ENCODE measurements around the gene PRPF38A.
"Not testable (repeated sequence)": the region's sequence is repeated elsewhere in the genome, so short reads cannot be mapped to it uniquely, and the experiment has no call there.

Gene PRPF38A

DNA sequence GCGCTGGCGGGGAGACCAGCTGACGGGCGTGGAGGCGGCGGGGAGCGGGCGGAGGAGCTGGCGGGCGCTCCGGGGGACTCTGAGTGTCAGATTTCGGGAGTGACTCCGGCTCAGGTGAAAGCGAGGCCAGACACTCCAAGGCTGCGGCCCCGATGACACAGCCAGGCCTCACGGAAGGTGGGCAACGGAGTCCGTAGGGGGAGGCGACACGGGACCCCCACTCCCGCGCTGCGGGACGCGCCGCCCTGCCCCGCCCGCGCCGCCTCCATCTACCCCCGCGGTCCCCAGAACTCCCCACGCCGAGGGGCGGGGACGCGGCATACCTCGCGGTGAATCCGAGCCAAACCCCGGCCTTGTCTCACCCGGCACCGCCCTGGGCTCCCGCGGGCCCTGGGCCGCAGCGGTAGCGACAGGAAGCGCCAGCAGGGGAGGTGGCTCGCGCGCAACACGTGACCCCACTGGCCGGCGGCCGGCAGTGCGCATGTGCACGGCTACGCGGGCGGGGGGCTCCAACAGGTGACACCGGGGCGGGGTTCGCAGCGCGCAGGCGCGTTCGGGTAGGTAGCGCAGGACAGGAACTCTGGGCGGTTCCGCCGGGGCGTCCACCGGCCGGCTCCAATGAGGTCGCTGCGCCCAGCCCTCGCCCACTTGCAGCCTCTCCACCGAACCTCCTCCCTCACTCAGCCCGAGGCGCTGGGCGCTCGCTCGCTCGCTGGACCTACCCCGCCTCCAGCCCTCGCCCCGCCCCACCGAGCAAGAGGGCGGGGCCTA is 38.5 kb upstream of the PRPF38A start, which contains the start of gene CC2D1B:
Gene CC2D1B, minus strand, starts transcription at position 460 of the 771 bp plus-strand sequence. CDS start 1,585 bp downstream, outside the sequence.
- peak within 1 kb of the TSS; percentile 88 for H3K4me3 ChIP-seq (ENCODE audit: low read depth, low read length)
- DNase-seq (ENCODE audit: low read depth, low spot score) = peak; percentile 55
- TF ChIP-seq, protein P1, sequence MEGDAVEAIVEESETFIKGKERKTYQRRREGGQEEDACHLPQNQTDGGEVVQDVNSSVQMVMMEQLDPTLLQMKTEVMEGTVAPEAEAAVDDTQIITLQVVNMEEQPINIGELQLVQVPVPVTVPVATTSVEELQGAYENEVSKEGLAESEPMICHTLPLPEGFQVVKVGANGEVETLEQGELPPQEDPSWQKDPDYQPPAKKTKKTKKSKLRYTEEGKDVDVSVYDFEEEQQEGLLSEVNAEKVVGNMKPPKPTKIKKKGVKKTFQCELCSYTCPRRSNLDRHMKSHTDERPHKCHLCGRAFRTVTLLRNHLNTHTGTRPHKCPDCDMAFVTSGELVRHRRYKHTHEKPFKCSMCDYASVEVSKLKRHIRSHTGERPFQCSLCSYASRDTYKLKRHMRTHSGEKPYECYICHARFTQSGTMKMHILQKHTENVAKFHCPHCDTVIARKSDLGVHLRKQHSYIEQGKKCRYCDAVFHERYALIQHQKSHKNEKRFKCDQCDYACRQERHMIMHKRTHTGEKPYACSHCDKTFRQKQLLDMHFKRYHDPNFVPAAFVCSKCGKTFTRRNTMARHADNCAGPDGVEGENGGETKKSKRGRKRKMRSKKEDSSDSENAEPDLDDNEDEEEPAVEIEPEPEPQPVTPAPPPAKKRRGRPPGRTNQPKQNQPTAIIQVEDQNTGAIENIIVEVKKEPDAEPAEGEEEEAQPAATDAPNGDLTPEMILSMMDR (IDR thresholded peaks at IDR 0.05; ENCODE audit: insufficient read depth, low read length, missing control alignments) = peak; percentile 22
- CTCF ChIA-PET = interaction anchor here (0.9 to 1.6 kb wide), 5 partner anchors 8 to 321 kb away, joined by 3 to 6 read pairs (median 4); no protein-coding TSS in a partner anchor
- POLR2A ChIA-PET = interaction anchor here (0.5 to 1.4 kb wide), 5 partner anchors 14 to 379 kb away, joined by 3 to 5 read pairs (median 3); no protein-coding TSS in a partner anchor

DNA sequence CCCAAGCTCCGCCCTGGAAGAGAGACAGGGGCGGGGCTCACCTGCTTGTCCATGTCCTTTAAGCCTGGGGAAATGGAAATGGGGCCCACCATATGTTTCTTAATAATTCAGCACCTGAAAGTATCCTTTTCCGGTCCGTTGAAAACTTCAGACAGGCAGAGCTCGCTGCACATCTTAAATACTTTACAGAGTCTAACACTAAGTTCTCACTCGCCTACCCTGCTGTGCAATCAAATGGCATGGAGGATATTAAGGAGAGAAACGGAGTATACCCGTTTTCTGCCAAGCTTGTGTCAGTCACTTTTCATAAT is 37.9 kb upstream of the PRPF38A start:
- H3K4me3 ChIP-seq (ENCODE audit: low read depth, low read length) = peak overlapping the region; percentile 88
- ChIA-PET POLR2A (interaction anchor here (1.0 kb wide), 1 partner anchor 18 kb away, joined by 3 read pairs; no protein-coding TSS in a partner anchor), CTCF (interaction anchor here (0.9 to 1.6 kb wide), 3 partner anchors 27 to 320 kb away, joined by 3 to 6 read pairs (median 4); no protein-coding TSS in a partner anchor)
- DNase-seq (ENCODE audit: low read depth, low spot score) = no peak
- TF ChIP-seq, protein P1 (IDR thresholded peaks at IDR 0.05; ENCODE audit: insufficient read depth, low read length, missing control alignments) = no peak

DNA sequence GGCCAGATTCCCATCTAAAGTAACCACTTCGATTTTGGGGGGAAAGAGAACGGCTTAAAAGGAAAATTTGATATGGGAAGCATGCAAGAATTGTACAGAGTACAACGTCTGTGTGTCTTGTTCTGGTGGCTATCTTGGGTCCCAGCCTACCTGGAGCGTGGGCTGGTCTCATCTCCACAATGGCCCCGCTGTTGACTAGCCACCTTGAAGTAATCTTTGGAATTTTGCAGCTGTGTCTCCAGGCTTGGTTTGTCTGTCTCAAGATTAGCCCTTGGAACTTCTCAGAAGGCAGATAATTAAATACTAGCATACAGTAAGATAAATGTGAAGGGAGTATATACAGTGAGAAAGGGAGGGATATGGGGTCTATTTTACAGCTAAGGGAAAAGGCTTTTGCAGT is 37.1 kb upstream of the PRPF38A start:
- H3K4me3 ChIP-seq (ENCODE audit: low read depth, low read length) = no peak overlapping the region
- TF ChIP-seq, protein P1 (IDR thresholded peaks at IDR 0.05; ENCODE audit: insufficient read depth, low read length, missing control alignments) = no peak
- ChIA-PET CTCF (interaction anchor here (1.0 to 1.3 kb wide), 2 partner anchors 9 to 28 kb away, joined by 3 to 4 read pairs; no protein-coding TSS in a partner anchor), POLR2A (no interaction called here)
- no peak for DNase-seq (ENCODE audit: low read depth, low spot score)

DNA sequence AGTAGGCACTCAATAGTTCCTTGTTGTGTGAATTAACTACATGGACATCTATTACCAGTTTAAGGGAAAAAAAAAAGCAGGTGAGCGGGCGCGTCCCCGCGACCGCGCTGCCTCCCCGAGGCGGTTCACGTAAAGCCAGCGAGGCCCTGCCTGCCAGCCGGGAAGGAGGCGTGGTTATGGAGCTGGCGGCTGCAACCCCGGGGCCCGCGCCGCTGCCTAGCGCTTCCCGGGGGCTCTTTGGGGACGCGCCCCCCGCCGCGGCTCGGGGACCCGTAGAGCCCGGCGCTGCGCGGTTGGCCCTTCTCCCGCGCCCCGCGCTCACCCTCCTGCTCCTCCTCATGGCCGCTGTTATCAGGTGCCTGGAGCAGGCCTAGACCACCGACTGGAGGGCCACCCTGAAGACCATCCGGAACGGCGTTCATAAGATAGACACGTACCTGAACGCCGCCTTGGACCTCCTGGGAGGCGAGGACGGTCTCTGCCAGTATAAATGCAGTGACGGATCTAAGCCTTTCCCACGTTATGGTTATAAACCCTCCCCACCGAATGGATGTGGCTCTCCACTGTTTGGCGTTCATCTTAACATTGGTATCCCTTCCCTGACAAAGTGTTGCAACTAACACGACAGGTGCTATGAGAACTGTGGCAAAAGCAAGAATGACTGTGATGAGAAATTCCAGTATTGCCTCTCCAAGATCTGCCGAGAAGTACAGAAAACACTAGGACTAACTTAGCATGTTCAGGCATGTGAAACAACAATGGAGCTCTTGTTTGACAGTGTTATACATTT is 35.8 kb upstream of the PRPF38A start:
- peak overlapping the region; percentile 48 for H3K4me3 ChIP-seq (ENCODE audit: low read depth, low read length)
- ChIA-PET CTCF (interaction anchor here (0.5 to 1.0 kb wide), 4 partner anchors 8 to 301 kb away, joined by 3 to 5 read pairs (median 4); no protein-coding TSS in a partner anchor), POLR2A (interaction anchor here (0.7 kb wide), 1 partner anchor 41 kb away, joined by 3 read pairs; no protein-coding TSS in a partner anchor)
- no peak for DNase-seq (ENCODE audit: low read depth, low spot score)
- TF ChIP-seq, protein P1 (IDR thresholded peaks at IDR 0.05; ENCODE audit: insufficient read depth, low read length, missing control alignments) = peak; percentile 15

DNA sequence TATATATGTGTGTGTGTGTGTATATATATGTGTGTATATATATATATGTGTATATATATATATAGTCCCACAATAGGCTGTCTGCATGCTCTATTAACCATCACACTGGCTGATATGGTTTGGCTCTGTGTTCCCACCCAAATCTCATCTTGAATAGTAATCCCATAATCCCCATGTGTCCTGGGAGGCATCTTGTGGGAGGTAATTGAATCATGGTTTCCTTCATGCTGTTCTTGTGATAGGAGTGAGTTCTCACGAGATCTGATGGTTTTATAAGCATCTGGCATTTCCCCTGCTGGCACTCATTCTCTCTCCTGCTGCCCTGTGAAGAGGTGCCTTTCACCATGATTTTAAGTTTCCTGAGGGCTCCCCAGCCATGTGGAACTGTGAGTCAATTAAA is 34.6 kb upstream of the PRPF38A start:
- CTCF ChIA-PET; POLR2A ChIA-PET; DNase-seq (ENCODE audit: low read depth, low spot score); H3K4me3 ChIP-seq (ENCODE audit: low read depth, low read length): not testable (repeated sequence)

DNA sequence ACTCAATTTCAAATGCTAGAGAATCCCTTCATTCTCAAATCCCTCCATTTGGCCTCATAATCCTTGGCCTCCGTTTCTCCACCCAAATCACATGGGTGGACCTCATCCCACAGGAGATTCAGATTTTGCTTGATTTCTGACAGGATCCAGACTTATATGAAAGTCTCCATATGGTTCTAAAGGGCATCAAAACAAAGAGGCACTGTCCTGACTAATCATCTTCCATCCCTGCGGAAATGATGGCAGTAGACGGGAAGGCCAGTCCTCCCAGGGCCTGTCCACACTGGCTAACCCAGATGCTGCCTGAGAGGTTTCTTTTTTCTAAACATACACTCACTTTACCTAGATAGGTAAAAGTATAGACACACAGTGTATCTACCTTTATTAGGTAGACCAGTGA is 19.0 kb upstream of the PRPF38A start:
- DNase-seq (ENCODE audit: low read depth, low spot score) = no peak
- ChIA-PET CTCF (no interaction called here), POLR2A (no interaction called here)
- TF ChIP-seq, protein P1 (IDR thresholded peaks at IDR 0.05; ENCODE audit: insufficient read depth, low read length, missing control alignments) = no peak
- H3K4me3 ChIP-seq (ENCODE audit: low read depth, low read length) = no peak overlapping the region

All from AG04449 (cell line).